Chondrocyte (in vitro differentiated cells): ENCODE measurements around the gene CRLF2. TPM values are rescaled to one million over a fixed set of nuclear protein-coding genes. Genes with fewer than 3 reads are reported as not detected.
"Not testable (repeated sequence)": the region's sequence is repeated elsewhere in the genome, so short reads cannot be mapped to it uniquely, and the experiment has no call there.

Experiments
- DNase-seq: peaks from one replicate; pipeline ENCODE4 v3.0.0; 2021; ENCODE audit warnings: mixed read lengths, low spot score
- H3K27ac Mint-ChIP-seq: one replicate; pipeline ENCODE4 v1.8.0; 2021; ENCODE audit warnings: mild to moderate bottlenecking, moderate library complexity, mixed read lengths; ENCODE audit not compliant: unreplicated experiment
- H3K27me3 Mint-ChIP-seq: 2 replicates; pipeline ENCODE4 v1.8.0; 2021; ENCODE audit warnings: low read depth, mixed read lengths
- H3K36me3 Mint-ChIP-seq: 2 replicates; pipeline ENCODE4 v1.8.0; 2021; ENCODE audit warnings: low read depth, mixed read lengths
- H3K4me1 Mint-ChIP-seq: 2 replicates; pipeline ENCODE4 v1.8.0; 2021; ENCODE audit warnings: low read depth, mild to moderate bottlenecking, mixed read lengths
- H3K4me3 Mint-ChIP-seq: one replicate; pipeline ENCODE4 v1.8.0; 2021; ENCODE audit warnings: mild to moderate bottlenecking, moderate library complexity, mixed read lengths; ENCODE audit not compliant: unreplicated experiment
- H3K9me3 Mint-ChIP-seq: 2 replicates; pipeline ENCODE4 v1.8.0; 2021; ENCODE audit warnings: low read depth, mixed read lengths
- CTCF ChIP-seq: fragments of 200-600 bp; sonication (generic); IDR thresholded peaks from 2 replicates; pipeline ENCODE4 v1.5.0; 2021; ENCODE audit warnings: antibody characterized with exemption, mild to moderate bottlenecking, moderate library complexity
- total RNA-seq: library from RNA; stranded (reverse); gene quantifications from 3 replicates; pipeline ENCODE4 v1.2.1, GENCODE V29; 2021

Gene CRLF2
- total RNA-seq, 1 donor from 2014 or later, result not detected

GRCh38 chrX:1210844-1211243 is 1.6 kb downstream of the CRLF2 start:
- no peak for DNase-seq
- peaks cover 22% of the 10 kb centered on the region for H3K4me1 Mint-ChIP-seq
- no peaks in the 10 kb centered on the region for H3K9me3 Mint-ChIP-seq
- no peak for TF ChIP-seq CTCF
- no peak overlapping the region for H3K27ac Mint-ChIP-seq
- H3K4me3 Mint-ChIP-seq, result no peak overlapping the region
- H3K27me3 Mint-ChIP-seq, result peaks cover 3% of the 10 kb centered on the region
- no peaks in the 10 kb centered on the region for H3K36me3 Mint-ChIP-seq

GRCh38 chrX:1207496-1208025 is 4.9 kb downstream of the CRLF2 start:
- no peak for TF ChIP-seq CTCF
- peaks cover 3% of the 10 kb centered on the region for H3K27me3 Mint-ChIP-seq
- H3K36me3 Mint-ChIP-seq, result no peaks in the 10 kb centered on the region
- H3K9me3 Mint-ChIP-seq, result no peaks in the 10 kb centered on the region
- H3K4me3 Mint-ChIP-seq, result no peak overlapping the region
- peak; percentile 26 for DNase-seq
- peak overlapping the region; percentile 94 for H3K27ac Mint-ChIP-seq
- H3K4me1 Mint-ChIP-seq, result peaks cover 25% of the 10 kb centered on the region

- H3K27ac Mint-ChIP-seq, result no peak overlapping the region
- peaks cover 3% of the 10 kb centered on the region for H3K27me3 Mint-ChIP-seq
- H3K4me3 Mint-ChIP-seq, result peak overlapping the region; percentile 65
- peaks cover 18% of the 10 kb centered on the region for H3K4me1 Mint-ChIP-seq
- no peaks in the 10 kb centered on the region for H3K9me3 Mint-ChIP-seq
- DNase-seq, result no peak
- TF ChIP-seq CTCF, result no peak
- no peaks in the 10 kb centered on the region for H3K36me3 Mint-ChIP-seq
Observed at GRCh38 chrX:1205681-1206611, 6.5 kb downstream of the CRLF2 start.

GRCh38 chrX:1202251-1202650 is 10.2 kb downstream of the CRLF2 start:
- TF ChIP-seq CTCF, result no peak
- H3K4me3 Mint-ChIP-seq, result no peak overlapping the region
- H3K27ac Mint-ChIP-seq, result no peak overlapping the region
- no peaks in the 10 kb centered on the region for H3K27me3 Mint-ChIP-seq
- peak; percentile 63 for DNase-seq
- peaks cover 7% of the 10 kb centered on the region for H3K4me1 Mint-ChIP-seq
- no peaks in the 10 kb centered on the region for H3K9me3 Mint-ChIP-seq
- no peaks in the 10 kb centered on the region for H3K36me3 Mint-ChIP-seq

- Mint-ChIP-seq H3K9me3 (no peaks in the 10 kb centered on the region), H3K4me1 (no peaks in the 10 kb centered on the region), H3K27ac (no peak overlapping the region), H3K36me3 (no peaks in the 10 kb centered on the region), H3K27me3 (no peaks in the 10 kb centered on the region), H3K4me3 (no peak overlapping the region)
- DNase-seq, result no peak
- no peak for TF ChIP-seq CTCF
Observed at GRCh38 chrX:1196436-1196835, 16.0 kb downstream of the CRLF2 start.

GRCh38 chrX:1192196-1192595 is 20.3 kb downstream of the CRLF2 start:
- DNase-seq, H3K9me3 Mint-ChIP-seq, H3K27ac Mint-ChIP-seq, H3K36me3 Mint-ChIP-seq, H3K4me3 Mint-ChIP-seq, H3K27me3 Mint-ChIP-seq, H3K4me1 Mint-ChIP-seq: not testable (repeated sequence)
